Endothelial cell of umbilical vein (primary cell): ENCODE data around the gene SCIMP.

Experiments used
- CTCF ChIP-seq, 2 donors: IDR thresholded peaks; 1 replicate in 1 of 2; 2 replicates in 1 of 2; pipeline ENCODE4 v1.5.1; 2011; ENCODE audit warnings: low read length in 2 of 2, mild to moderate bottlenecking in 2 of 2, moderate library complexity in 2 of 2, control low read depth in 1 of 2, inconsistent platforms in 1 of 2, low read depth in 1 of 2; ENCODE audit not compliant: insufficient read depth in 1 of 2; ENCODE audit errors: extremely low read depth in 1 of 2
- POLR2A ChIP-seq: IDR thresholded peaks from 2 replicates; pipeline ENCODE4 v1.6.1; 2012; ENCODE audit warnings: low read depth, mild to moderate bottlenecking, control low read depth, low read length
- POLR2AphosphoS5 ChIP-seq: IDR thresholded peaks from 2 replicates; pipeline ENCODE4 v1.6.1; 2012; ENCODE audit warnings: low read depth, mild to moderate bottlenecking, control low read depth, low read length, moderate library complexity; ENCODE audit not compliant: insufficient read depth

GRCh38 chr17:5247621-5248020, 13.0 kb upstream of the SCIMP start:
- no peak for TF ChIP-seq CTCF (IDR thresholded peaks at IDR 0.05; ENCODE audit: extremely low read depth in 1 of 2, insufficient read depth in 1 of 2, low read depth in 1 of 2, low read length in 2 of 2)
- no peak for TF ChIP-seq POLR2A
- TF ChIP-seq POLR2AphosphoS5 = no peak
